HTERT RPE-1 (cell line): ENCODE measurements around the gene SPDYE9.
"Not testable (repeated sequence)": the region's sequence is repeated elsewhere in the genome, so short reads cannot be mapped to it uniquely, and the experiment has no call there.

ENCODE experiments used
- in situ Hi-C: fragments of 300-500 bp; cut with MboI; formaldehyde crosslinking; loops from 4 replicates; pipeline ENCODE4 v1.14.3; 2020; ENCODE audit warnings: low sequenced_read_pairs

The SPDYE9 gene

GRCh38 chr7:73085938-73086337 is at the start of gene SPDYE9:
Gene SPDYE9, minus strand, starts transcription at chr7:73086038. Its CDS starts 1,800 bp downstream, at chr7:73084238.
- in situ Hi-C loops, result not testable (repeated sequence)

GRCh38 chr7:73134866-73135265 is 49.0 kb upstream of the SPDYE9 start:
- in situ Hi-C loops, result not testable (repeated sequence)

- in situ Hi-C loops, result not testable (repeated sequence)
Observed at GRCh38 chr7:73132651-73133217, 46.9 kb upstream of the SPDYE9 start.

GRCh38 chr7:73130612-73131011 is 44.8 kb upstream of the SPDYE9 start:
- in situ Hi-C loops, result not testable (repeated sequence)

- in situ Hi-C loops, result not testable (repeated sequence)
Observed at GRCh38 chr7:73124126-73124525, 38.3 kb upstream of the SPDYE9 start.

- in situ Hi-C loops, result not testable (repeated sequence)
Observed at GRCh38 chr7:73122778-73123447, 37.1 kb upstream of the SPDYE9 start.

GRCh38 chr7:73118155-73118554 is 32.3 kb upstream of the SPDYE9 start:
- in situ Hi-C loops, result not testable (repeated sequence)

- in situ Hi-C loops, result not testable (repeated sequence)
Observed at GRCh38 chr7:73057811-73058210, 28.0 kb downstream of the SPDYE9 start, which contains the start of gene SPDYE11. Gene SPDYE11, minus strand, starts transcription at chr7:73057911. Its CDS starts 1,800 bp downstream, at chr7:73056111.

- in situ Hi-C loops, result not testable (repeated sequence)
Observed at GRCh38 chr7:73029666-73030065, 56.2 kb downstream of the SPDYE9 start, which contains the start of gene SPDYE8. Gene SPDYE8, minus strand, starts transcription at chr7:73029766. Its CDS starts 1,800 bp downstream, at chr7:73027966.
